Measurements from ENCODE around the gene MUC2.

MUC2 gene

GRCh38 chr11:1073261-1073724 lies 1.4 kb upstream of the MUC2 start:
- DNase-seq, result no peak

- DNase-seq, result no peak
Observed at GRCh38 chr11:1073851-1074243, 827 bp upstream of the MUC2 start.

GRCh38 chr11:1075341-1075911 lies 752 bp downstream of the MUC2 start:
- DNase-seq, result no peak

- DNase-seq, result no peak
Observed at GRCh38 chr11:1076061-1076665, 1.5 kb downstream of the MUC2 start.

GRCh38 chr11:1077033-1077416 lies 2.4 kb downstream of the MUC2 start:
- no peak for DNase-seq

GRCh38 chr11:1077417-1078119 lies 2.9 kb downstream of the MUC2 start:
- no peak for DNase-seq

GRCh38 chr11:1078191-1078601 lies 3.5 kb downstream of the MUC2 start:
- no peak for DNase-seq

- DNase-seq, result no peak
Observed at GRCh38 chr11:1081601-1082311, 7.1 kb downstream of the MUC2 start.

GRCh38 chr11:1082346-1082727 lies 7.7 kb downstream of the MUC2 start:
- no peak for DNase-seq

GRCh38 chr11:1082728-1083620 lies 8.3 kb downstream of the MUC2 start:
- DNase-seq, result no peak

- no peak for DNase-seq
Observed at GRCh38 chr11:1083621-1084551, 9.2 kb downstream of the MUC2 start.

- DNase-seq, result no peak
Observed at GRCh38 chr11:1084561-1085439, 10.1 kb downstream of the MUC2 start.

- DNase-seq, result no peak
Observed at GRCh38 chr11:1085440-1086170, 10.9 kb downstream of the MUC2 start.

- DNase-seq, result no peak
Observed at GRCh38 chr11:1086171-1087102, 11.8 kb downstream of the MUC2 start.

GRCh38 chr11:1087279-1087960 lies 12.7 kb downstream of the MUC2 start:
- DNase-seq, result no peak

- DNase-seq, result no peak
Observed at GRCh38 chr11:1087961-1088926, 13.6 kb downstream of the MUC2 start.
